ENCODE measurements around the gene LEFTY1. TPM values are rescaled to one million over a fixed set of nuclear protein-coding genes. Genes with fewer than 3 reads are reported as not detected.

LEFTY1 gene
- total and polyA plus RNA-seq, 2 donors (not counting 3 experiments of a cell fraction or from before 2014, with no cell fraction given): not detected

DNA sequence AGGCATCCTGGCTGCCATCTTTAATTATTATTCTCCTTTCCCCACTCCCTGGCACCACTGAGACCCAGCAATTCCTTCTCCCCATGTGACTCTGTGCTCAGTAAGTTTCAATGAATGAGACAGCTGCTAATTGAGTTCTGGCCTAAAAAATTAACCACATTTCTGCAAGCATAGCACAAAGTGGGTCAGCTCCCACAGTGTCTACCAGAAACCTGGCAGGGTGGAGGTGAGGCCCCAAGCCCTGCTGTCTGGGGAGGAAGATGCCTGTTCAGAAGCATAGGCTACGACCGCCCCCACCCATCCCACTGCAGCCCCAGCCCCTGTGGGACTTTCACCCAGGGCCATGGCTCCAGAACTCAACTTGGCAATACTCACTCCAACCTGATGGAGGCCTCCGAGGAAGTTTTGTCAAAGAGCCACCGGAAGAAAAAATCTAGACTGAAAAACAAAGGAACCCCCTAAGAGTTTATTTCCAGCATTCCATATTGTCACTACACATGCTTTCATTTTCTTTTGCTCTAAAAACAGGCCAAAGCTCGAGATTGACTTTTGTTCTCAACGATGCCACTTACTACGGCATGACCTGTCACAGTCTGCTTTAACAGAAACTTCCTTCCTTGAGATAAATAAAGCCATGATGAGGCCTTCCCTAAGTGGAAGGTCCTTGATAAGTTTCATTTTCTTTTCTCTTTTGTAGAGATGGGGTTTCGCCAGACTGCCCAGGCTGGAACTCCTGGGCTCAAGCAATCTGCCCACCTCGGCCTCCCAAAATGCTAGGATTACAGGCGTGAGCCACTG is 33.2 kb downstream of the LEFTY1 start:
- dilution Hi-C loops (cut with MboI; ENCODE audit: extremely low pct_ligation_motif_present, low sequenced_read_pairs): no loop called here
- ChIA-PET CTCF (interaction anchor here (1.1 to 2.0 kb wide), 3 partner anchors 27 to 375 kb away, joined by 3 to 9 read pairs (median 5); partner anchors contain the start of gene TMEM63A), POLR2A (no interaction called here)
- Histone ChIP-seq H3K4me2 (ENCODE audit: insufficient read depth, low read length) (no peak overlapping the region), H3K4me3 (replicated peaks in 1 of 3; ENCODE audit: insufficient read depth in 1 of 3, low read depth in 1 of 3, low read length in 3 of 3) (no peak overlapping the region), H3K9ac (replicated peaks; ENCODE audit: extremely low read depth, insufficient read depth, low read length) (no peak overlapping the region), H3K36me3 (ENCODE audit: control insufficient read depth in 2 of 2, extremely low read depth in 1 of 2, insufficient read depth in 2 of 2, low read length in 2 of 2) (peaks cover 0 to 4% of the 10 kb centered on the region in 2 experiments), H2AFZ (ENCODE audit: low read depth, low read length) (no peak overlapping the region), H3K4me1 (ENCODE audit: control insufficient read depth, extremely low read depth, insufficient read depth, low read length) (no peaks in the 10 kb centered on the region), H3K27me3 (ENCODE audit: control insufficient read depth in 2 of 2, insufficient read depth in 2 of 2, low read length in 2 of 2) (no peaks in the 10 kb centered on the region), H3K9me1 (replicated peaks; ENCODE audit: control insufficient read depth, extremely low read depth, insufficient read depth, low read length) (no peaks in the 10 kb centered on the region), H3K9me3 (replicated peaks; ENCODE audit: control insufficient read depth, insufficient read depth, low read length) (no peaks in the 10 kb centered on the region), H3K79me2 (ENCODE audit: control insufficient read depth, insufficient read depth, low read length) (no peaks in the 10 kb centered on the region), H4K20me1 (replicated peaks; ENCODE audit: control insufficient read depth, extremely low read depth, insufficient read depth, low read length) (no peaks in the 10 kb centered on the region), H3K27ac (ENCODE audit: insufficient read depth, low read depth, low read length) (no peak overlapping the region)
- FAIRE-seq (peak; percentile 33), DNase-seq (ENCODE audit: low read depth, low spot score) (no peak)
- intact Hi-C loops (cut with micrococcal nuclease): no loop called here
- no TSS peak for BruUV-seq (replicated peaks)
- TF ChIP-seq EZH2 (IDR thresholded peaks at IDR 0.05; ENCODE audit: borderline replicate concordance, low read depth, low read length, severe bottlenecking) (no peak), GATA2 (IDR thresholded peaks at IDR 0.05; ENCODE audit: insufficient read depth, insufficient read length, low read depth, low read length) (no peak), MYC (IDR thresholded peaks at IDR 0.05; ENCODE audit: low read depth, low read length) (no peak), POLR2A (IDR thresholded peaks at IDR 0.05; ENCODE audit: low read depth, low read length) (no peak), JUN (IDR thresholded peaks at IDR 0.05; ENCODE audit: borderline replicate concordance, insufficient read depth, insufficient read length, low read depth) (no peak)
- TF ChIP-seq, protein P1, sequence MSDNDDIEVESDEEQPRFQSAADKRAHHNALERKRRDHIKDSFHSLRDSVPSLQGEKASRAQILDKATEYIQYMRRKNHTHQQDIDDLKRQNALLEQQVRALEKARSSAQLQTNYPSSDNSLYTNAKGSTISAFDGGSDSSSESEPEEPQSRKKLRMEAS (IDR thresholded peaks at IDR 0.05; ENCODE audit: insufficient read depth, insufficient read length): no peak
- TF ChIP-seq, protein P2, sequence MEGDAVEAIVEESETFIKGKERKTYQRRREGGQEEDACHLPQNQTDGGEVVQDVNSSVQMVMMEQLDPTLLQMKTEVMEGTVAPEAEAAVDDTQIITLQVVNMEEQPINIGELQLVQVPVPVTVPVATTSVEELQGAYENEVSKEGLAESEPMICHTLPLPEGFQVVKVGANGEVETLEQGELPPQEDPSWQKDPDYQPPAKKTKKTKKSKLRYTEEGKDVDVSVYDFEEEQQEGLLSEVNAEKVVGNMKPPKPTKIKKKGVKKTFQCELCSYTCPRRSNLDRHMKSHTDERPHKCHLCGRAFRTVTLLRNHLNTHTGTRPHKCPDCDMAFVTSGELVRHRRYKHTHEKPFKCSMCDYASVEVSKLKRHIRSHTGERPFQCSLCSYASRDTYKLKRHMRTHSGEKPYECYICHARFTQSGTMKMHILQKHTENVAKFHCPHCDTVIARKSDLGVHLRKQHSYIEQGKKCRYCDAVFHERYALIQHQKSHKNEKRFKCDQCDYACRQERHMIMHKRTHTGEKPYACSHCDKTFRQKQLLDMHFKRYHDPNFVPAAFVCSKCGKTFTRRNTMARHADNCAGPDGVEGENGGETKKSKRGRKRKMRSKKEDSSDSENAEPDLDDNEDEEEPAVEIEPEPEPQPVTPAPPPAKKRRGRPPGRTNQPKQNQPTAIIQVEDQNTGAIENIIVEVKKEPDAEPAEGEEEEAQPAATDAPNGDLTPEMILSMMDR (IDR thresholded peaks at IDR 0.05; ENCODE audit: extremely low read depth in 1 of 2, insufficient read depth in 1 of 2, low read depth in 1 of 2, low read length in 2 of 2): no peak
